Measurements from ENCODE around the gene DMRTC2. TPM values are rescaled to one million over a fixed set of nuclear protein-coding genes. Genes with fewer than 3 reads are reported as not detected.

The DMRTC2 gene
- total RNA-seq, 1 experiment from 2014 or later, result not detected

DNA sequence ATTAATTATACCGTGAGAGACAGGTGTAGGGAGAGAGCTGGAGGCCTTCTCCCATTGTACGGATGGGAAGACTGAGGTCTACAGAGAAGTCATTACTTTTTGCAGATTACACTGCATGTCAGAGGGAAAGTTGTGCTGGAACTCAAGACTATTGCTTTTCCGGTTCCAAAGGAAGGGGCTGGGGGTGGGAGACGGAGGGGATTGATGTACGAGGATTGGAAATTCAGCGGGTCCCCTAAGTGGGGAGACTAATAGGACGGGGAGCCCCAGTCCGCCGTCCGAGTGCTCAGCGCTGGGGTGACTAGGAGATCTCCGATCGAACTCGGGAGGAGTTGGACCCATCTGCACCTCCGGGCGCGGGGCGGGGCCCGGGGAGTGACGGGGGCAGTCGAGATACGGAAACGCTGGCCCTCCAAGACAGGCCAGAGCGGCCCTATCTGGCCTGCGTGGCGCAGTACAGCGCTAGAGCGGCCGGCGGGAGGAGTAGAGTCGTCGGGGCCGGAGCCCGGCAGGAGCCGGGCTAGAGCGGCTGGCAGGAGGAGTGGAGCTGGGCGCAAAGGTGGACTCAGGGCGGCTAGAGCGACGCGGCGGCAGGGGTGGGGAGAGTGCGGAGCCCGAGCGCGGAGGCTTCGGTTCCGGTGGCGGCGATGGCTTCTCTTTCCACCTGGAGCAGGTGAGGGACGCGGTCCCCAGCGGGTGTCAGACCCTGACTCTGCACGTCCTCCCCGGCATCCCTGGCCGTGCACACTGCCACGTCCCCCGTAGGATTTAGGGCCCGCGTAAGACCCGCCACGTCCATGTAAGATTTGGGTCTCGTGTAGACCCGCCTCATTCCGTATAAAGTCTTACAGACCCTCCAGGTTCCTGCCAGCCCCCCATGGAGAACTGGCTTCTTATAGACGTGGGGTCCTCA lies 39.2 kb downstream of the DMRTC2 start:
- CTCF ChIA-PET, result interaction anchor here (0.7 to 2.3 kb wide), 4 partner anchors 11 to 151 kb away, joined by 3 to 14 read pairs (median 4); no protein-coding TSS in a partner anchor
- Histone ChIP-seq H3K36me3 (ENCODE audit: control insufficient read depth in 1 of 2, insufficient read depth in 2 of 2, low read length in 2 of 2) (peaks cover 1 to 3% of the 10 kb centered on the region in 2 experiments; a peak in 3 of 4 replicates), H3K9ac (ENCODE audit: low read length) (peak overlapping the region; percentile 93), H3K79me2 (ENCODE audit: insufficient read depth, low read length) (peaks cover 50% of the 10 kb centered on the region), H3K27ac (ENCODE audit: low read depth, low read length) (peak overlapping the region; percentile 73), H2AFZ (ENCODE audit: low read depth, low read length, poor library complexity, severe bottlenecking) (no peak overlapping the region), H3K4me3 (replicated peaks in 1 of 2; ENCODE audit: low read depth in 1 of 2, low read length in 2 of 2) (peak overlapping the region; percentile 97), H3K9me3 (ENCODE audit: control insufficient read depth in 1 of 2, insufficient read depth in 1 of 2, low read depth in 1 of 2, low read length in 2 of 2) (no peaks in the 10 kb centered on the region), H3K4me2 (ENCODE audit: low read length) (peak overlapping the region; percentile 95), H3K9me2 (ENCODE audit: insufficient read depth) (no peaks in the 10 kb centered on the region), H3K27me3 (ENCODE audit: insufficient read depth, low read length) (no peaks in the 10 kb centered on the region), H4K20me1 (ENCODE audit: insufficient read depth) (no peaks in the 10 kb centered on the region), H3K4me1 (ENCODE audit: control insufficient read depth in 1 of 2, insufficient read depth in 2 of 2, low read length in 2 of 2) (peaks cover 29 to 54% of the 10 kb centered on the region in 2 experiments)
- peak; percentile 86 for ATAC-seq
- DNase-seq (ENCODE audit: low read depth, low spot score), result peak; percentile 94
- POLR2A ChIA-PET, result interaction anchor here (0.6 to 4.2 kb wide), 9 partner anchors 12 to 755 kb away, joined by 3 to 18 read pairs (median 3); partner anchors contain the start of genes B9D2 and RPS19
- BruUV-seq (replicated peaks), result TSS peak; percentile 45
- intact Hi-C loops (cut with micrococcal nuclease), result loop anchor here (2.0 to 5.0 kb wide), 2 partner anchors 43 to 75 kb away; partner anchors contain the start of genes ERFL and RABAC1
- RAD21 ChIA-PET (ENCODE audit: low non-redundant PET in 1 of 2, low total read pairs in 2 of 2, uncharacterized antibody in 2 of 2, unreplicated experiment in 2 of 2), result no interaction called here
- TF ChIP-seq POLR2AphosphoS5 (IDR thresholded peaks at IDR 0.05; ENCODE audit: low read depth, low read length), result peak; percentile 91
- TF ChIP-seq, protein P1, sequence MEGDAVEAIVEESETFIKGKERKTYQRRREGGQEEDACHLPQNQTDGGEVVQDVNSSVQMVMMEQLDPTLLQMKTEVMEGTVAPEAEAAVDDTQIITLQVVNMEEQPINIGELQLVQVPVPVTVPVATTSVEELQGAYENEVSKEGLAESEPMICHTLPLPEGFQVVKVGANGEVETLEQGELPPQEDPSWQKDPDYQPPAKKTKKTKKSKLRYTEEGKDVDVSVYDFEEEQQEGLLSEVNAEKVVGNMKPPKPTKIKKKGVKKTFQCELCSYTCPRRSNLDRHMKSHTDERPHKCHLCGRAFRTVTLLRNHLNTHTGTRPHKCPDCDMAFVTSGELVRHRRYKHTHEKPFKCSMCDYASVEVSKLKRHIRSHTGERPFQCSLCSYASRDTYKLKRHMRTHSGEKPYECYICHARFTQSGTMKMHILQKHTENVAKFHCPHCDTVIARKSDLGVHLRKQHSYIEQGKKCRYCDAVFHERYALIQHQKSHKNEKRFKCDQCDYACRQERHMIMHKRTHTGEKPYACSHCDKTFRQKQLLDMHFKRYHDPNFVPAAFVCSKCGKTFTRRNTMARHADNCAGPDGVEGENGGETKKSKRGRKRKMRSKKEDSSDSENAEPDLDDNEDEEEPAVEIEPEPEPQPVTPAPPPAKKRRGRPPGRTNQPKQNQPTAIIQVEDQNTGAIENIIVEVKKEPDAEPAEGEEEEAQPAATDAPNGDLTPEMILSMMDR (IDR thresholded peaks at IDR 0.05 in 2 of 3, conservative IDR thresholded peaks at IDR 0.05 in 1 of 3; ENCODE audit: borderline replicate concordance in 1 of 3, insufficient read depth in 1 of 3, low read depth in 2 of 3, low read length in 2 of 3), result no peak
- TF ChIP-seq ZNF274 (IDR thresholded peaks at IDR 0.05; ENCODE audit: low read depth, low read length), result no peak
- TF ChIP-seq, protein P2, sequence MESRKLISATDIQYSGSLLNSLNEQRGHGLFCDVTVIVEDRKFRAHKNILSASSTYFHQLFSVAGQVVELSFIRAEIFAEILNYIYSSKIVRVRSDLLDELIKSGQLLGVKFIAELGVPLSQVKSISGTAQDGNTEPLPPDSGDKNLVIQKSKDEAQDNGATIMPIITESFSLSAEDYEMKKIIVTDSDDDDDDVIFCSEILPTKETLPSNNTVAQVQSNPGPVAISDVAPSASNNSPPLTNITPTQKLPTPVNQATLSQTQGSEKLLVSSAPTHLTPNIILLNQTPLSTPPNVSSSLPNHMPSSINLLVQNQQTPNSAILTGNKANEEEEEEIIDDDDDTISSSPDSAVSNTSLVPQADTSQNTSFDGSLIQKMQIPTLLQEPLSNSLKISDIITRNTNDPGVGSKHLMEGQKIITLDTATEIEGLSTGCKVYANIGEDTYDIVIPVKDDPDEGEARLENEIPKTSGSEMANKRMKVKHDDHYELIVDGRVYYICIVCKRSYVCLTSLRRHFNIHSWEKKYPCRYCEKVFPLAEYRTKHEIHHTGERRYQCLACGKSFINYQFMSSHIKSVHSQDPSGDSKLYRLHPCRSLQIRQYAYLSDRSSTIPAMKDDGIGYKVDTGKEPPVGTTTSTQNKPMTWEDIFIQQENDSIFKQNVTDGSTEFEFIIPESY (IDR thresholded peaks at IDR 0.05; ENCODE audit: extremely low read depth, insufficient replicate concordance, low read length), result peak; percentile 63
- TF ChIP-seq, protein P3, sequence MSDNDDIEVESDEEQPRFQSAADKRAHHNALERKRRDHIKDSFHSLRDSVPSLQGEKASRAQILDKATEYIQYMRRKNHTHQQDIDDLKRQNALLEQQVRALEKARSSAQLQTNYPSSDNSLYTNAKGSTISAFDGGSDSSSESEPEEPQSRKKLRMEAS (IDR thresholded peaks at IDR 0.05), result peak; percentile 55; the same call in 1 of the 2 replicates
- no peak for TF ChIP-seq CEBPB (IDR thresholded peaks at IDR 0.05; ENCODE audit: low read depth)
- TF ChIP-seq SIN3A (IDR thresholded peaks at IDR 0.05; ENCODE audit: low read depth), result no peak; the same call in 1 of the 2 replicates
- TF ChIP-seq TCF7L2 (IDR thresholded peaks at IDR 0.05; ENCODE audit: borderline replicate concordance, extremely low read depth, insufficient read depth, insufficient read length), result peak; percentile 49
- no peak for TF ChIP-seq SRF (IDR thresholded peaks at IDR 0.05; ENCODE audit: low read depth)
- TF ChIP-seq RAD21 (IDR thresholded peaks at IDR 0.05; ENCODE audit: low read depth), result no peak
- no peak; the same call in 1 of the 2 replicates for TF ChIP-seq JUND (IDR thresholded peaks at IDR 0.05)
- TF ChIP-seq REST (IDR thresholded peaks at IDR 0.05; ENCODE audit: low read depth), result no peak
- no peak for TF ChIP-seq ATF3 (IDR thresholded peaks at IDR 0.05)
- no peak for TF ChIP-seq EZH2 (IDR thresholded peaks at IDR 0.05)
- TF ChIP-seq POLR2A (IDR thresholded peaks at IDR 0.05; ENCODE audit: borderline replicate concordance, extremely low read depth, insufficient read depth, insufficient read length), result peak; percentile 86
- peak; percentile 48; the same call in 1 of the 2 replicates for TF ChIP-seq CBX3 (IDR thresholded peaks at IDR 0.05; ENCODE audit: low read depth)
- no peak for TF ChIP-seq ZFX (IDR thresholded peaks at IDR 0.05)

Data from HCT116 (cell line).